Endothelial cell of umbilical vein (primary cell): ENCODE measurements around the gene PTPN12. TPM values are rescaled to one million over a fixed set of nuclear protein-coding genes. Genes with fewer than 3 reads are reported as not detected.

Source experiments
- BruUV-seq: library from RNA; stranded (reverse); fragments of 400-500 nt; replicated peaks from 2 replicates; lab custom pipeline; 2021; lab: Mats Ljungman, UMichigan
- CTCF ChIA-PET: fragments of 300-600, 350-600 bp; sonication (Branson Sonifier 250); formaldehyde crosslinking; loops from one replicate; lab custom pipeline; 2021; ENCODE audit warnings: antibody characterized with exemption, inconsistent platforms; lab: Charles Lee
- POLR2A ChIA-PET: fragments of 300-600, 350-600 bp; sonication (Branson Sonifier 250); formaldehyde crosslinking; loops from one replicate; lab custom pipeline; 2021; ENCODE audit warnings: antibody characterized with exemption, inconsistent platforms; lab: Charles Lee
- DNase-seq: peaks from one replicate; pipeline ENCODE4 v3.0.0-alpha.2; 2011; ENCODE audit warnings: low read depth, low spot score
- FAIRE-seq: peaks from 2 replicates; lab custom pipeline; 2011; peaks lifted over from hg19 to GRCh38; lab: Jason Lieb, UNC
- H2AFZ ChIP-seq: 2 replicates; pipeline ENCODE4 v1.6.0; 2012; ENCODE audit warnings: low read depth, low read length, control low read depth, inconsistent platforms
- H3K27ac ChIP-seq: 2 replicates; pipeline ENCODE4 v1.5.1; 2011; ENCODE audit warnings: low read depth, mild to moderate bottlenecking, control low read depth, low read length, moderate library complexity; ENCODE audit not compliant: insufficient read depth
- H3K27me3 ChIP-seq, 2 experiments: 2 replicates each; pipeline versions ENCODE4 v1.6.0 to v1.6.1; 2011; ENCODE audit warnings: low read length in 2 of 2, mixed read lengths in 1 of 2; ENCODE audit not compliant: control insufficient read depth in 2 of 2, insufficient read depth in 2 of 2
- H3K36me3 ChIP-seq, 2 experiments: 2 replicates in 1 of 2; 3 replicates in 1 of 2; pipeline ENCODE4 v1.5.1; 2011; ENCODE audit warnings: low read length in 2 of 2, mild to moderate bottlenecking in 1 of 2, moderate library complexity in 1 of 2; ENCODE audit not compliant: control insufficient read depth in 2 of 2, insufficient read depth in 2 of 2; ENCODE audit errors: extremely low read depth in 1 of 2
- H3K4me1 ChIP-seq: 3 replicates; pipeline ENCODE4 v1.5.1; 2011; ENCODE audit warnings: mild to moderate bottlenecking, low read length; ENCODE audit not compliant: control insufficient read depth, insufficient read depth; ENCODE audit errors: extremely low read depth
- H3K4me2 ChIP-seq: 2 replicates; pipeline ENCODE4 v1.6.1; 2011; ENCODE audit warnings: low read length, control low read depth, mixed read lengths; ENCODE audit not compliant: insufficient read depth
- H3K4me3 ChIP-seq, 3 experiments: fragments of 200-600 bp in 1 of 3; sonication (generic), shearing (Covaris generic) in 1 of 3; replicated peaks in 1 of 3; 2 replicates each; pipeline ENCODE4 v1.5.1; 2011 to 2016; ENCODE audit warnings: control low read depth in 3 of 3, low read length in 3 of 3, mild to moderate bottlenecking in 2 of 3, inconsistent platforms in 1 of 3, low read depth in 1 of 3, moderate library complexity in 1 of 3; ENCODE audit not compliant: insufficient read depth in 1 of 3
- H3K79me2 ChIP-seq: 2 replicates; pipeline ENCODE4 v1.6.0; 2012; ENCODE audit warnings: low read length, inconsistent platforms; ENCODE audit not compliant: control insufficient read depth, insufficient read depth
- H3K9ac ChIP-seq: replicated peaks from 2 replicates; pipeline ENCODE3; 2011; ENCODE audit warnings: low read length, control low read depth; ENCODE audit not compliant: insufficient read depth; ENCODE audit errors: extremely low read depth
- H3K9me1 ChIP-seq: replicated peaks from 3 replicates; pipeline ENCODE4 v1.6.0; 2011; ENCODE audit warnings: mild to moderate bottlenecking, low read length; ENCODE audit not compliant: control insufficient read depth, insufficient read depth; ENCODE audit errors: extremely low read depth
- H3K9me3 ChIP-seq: replicated peaks from 2 replicates; pipeline ENCODE4 v1.5.1; 2012; ENCODE audit warnings: low read length, inconsistent platforms; ENCODE audit not compliant: control insufficient read depth, insufficient read depth
- H4K20me1 ChIP-seq: replicated peaks from 2 replicates; pipeline ENCODE3; 2011; ENCODE audit warnings: mild to moderate bottlenecking, low read length; ENCODE audit not compliant: control insufficient read depth, insufficient read depth; ENCODE audit errors: extremely low read depth
- FOS ChIP-seq: IDR thresholded peaks from 2 replicates; pipeline ENCODE4 v1.6.1; 2011; ENCODE audit warnings: mild to moderate bottlenecking, low read length, moderate library complexity, borderline replicate concordance; ENCODE audit not compliant: insufficient read depth
- GATA2 ChIP-seq: IDR thresholded peaks from 2 replicates; pipeline ENCODE4 v1.7.0; 2011; ENCODE audit warnings: low read depth, mild to moderate bottlenecking, moderate library complexity, mixed read lengths, low read length; ENCODE audit not compliant: insufficient read length, insufficient read depth
- JUN ChIP-seq: IDR thresholded peaks from 2 replicates; pipeline ENCODE4 v1.6.1; 2011; ENCODE audit warnings: borderline replicate concordance, low read depth; ENCODE audit not compliant: insufficient read length, insufficient read depth
- MAX ChIP-seq: IDR thresholded peaks from 2 replicates; pipeline ENCODE4 v1.6.1; 2011; ENCODE audit not compliant: insufficient read depth, insufficient read length
- MYC ChIP-seq: IDR thresholded peaks from one replicate; pipeline ENCODE4 v1.6.1; 2011; ENCODE audit warnings: mild to moderate bottlenecking, low read depth, low read length
- POLR2A ChIP-seq: IDR thresholded peaks from 2 replicates; pipeline ENCODE4 v1.6.1; 2012; ENCODE audit warnings: low read depth, mild to moderate bottlenecking, control low read depth, low read length
- dilution Hi-C: fragments of 300-500 bp; cut with MboI; formaldehyde crosslinking; loops from one replicate; pipeline ENCODE4 v1.15.0; 2019; ENCODE audit warnings: low sequenced_read_pairs; ENCODE audit not compliant: extremely low pct_ligation_motif_present
- intact Hi-C: fragments of 100-400 bp; cut with micrococcal nuclease; formaldehyde crosslinking; loops from one replicate; pipeline ENCODE4 v1.10.0; 2022
- polyA plus RNA-seq, 4 experiments: library from polyadenylated mRNA; depleted of rRNA in 3 of 4; stranded (reverse) in 3 of 4; unstranded in 1 of 4; fragments of >200 nt; gene quantifications; 2 replicates each; pipeline versions ENCODE4 v1.2.1 to v1.2.3, GENCODE V29; 2011 to 2012; ENCODE audit warnings: missing spikeins in 1 of 4
- total RNA-seq: library from RNA; stranded (reverse); gene quantifications from 2 replicates; pipeline ENCODE4 v1.2.3, GENCODE V29; 2021

PTPN12 gene
- total and polyA plus RNA-seq, 2 donors (not counting 3 experiments of a cell fraction or from before 2014, with no cell fraction given): 30.6 to 137 TPM

- H3K4me2 ChIP-seq: no peak overlapping the region
- H3K9ac ChIP-seq: no peak overlapping the region
- CTCF ChIA-PET: interaction anchor here (0.5 to 1.5 kb wide), 4 partner anchors 9 to 72 kb away, joined by 3 to 4 read pairs (median 4); partner anchors contain the start of gene RSBN1L
- TF ChIP-seq FOS (no peak), MAX (no peak), MYC (no peak), POLR2A (no peak), JUN (no peak), GATA2 (no peak)
- no peaks in the 10 kb centered on the region for H3K36me3 ChIP-seq
- DNase-seq: no peak
- intact Hi-C loops: no loop called here
- dilution Hi-C loops: no loop called here
- POLR2A ChIA-PET: interaction anchor here (0.6 to 1.1 kb wide), 2 partner anchors 8 to 27 kb away, joined by 3 to 4 read pairs; partner anchors contain the start of gene RSBN1L
- no peaks in the 10 kb centered on the region for H3K9me1 ChIP-seq
- H4K20me1 ChIP-seq: no peaks in the 10 kb centered on the region
- H3K4me3 ChIP-seq: no peak overlapping the region
- H3K79me2 ChIP-seq: peaks cover 2% of the 10 kb centered on the region
- BruUV-seq: no TSS peak
- no peak for FAIRE-seq
- H3K27ac ChIP-seq: no peak overlapping the region
- H3K27me3 ChIP-seq: no peaks in the 10 kb centered on the region
- no peaks in the 10 kb centered on the region for H3K4me1 ChIP-seq
- H3K9me3 ChIP-seq: no peaks in the 10 kb centered on the region
- H2AFZ ChIP-seq: no peak overlapping the region
Observed at GRCh38 chr7:77687747-77688144, 150.7 kb downstream of the PTPN12 start.

Other genes starting within 250 kb of the PTPN12 start
- gene GSAP, start 120.9 kb upstream of the PTPN12 start, total RNA-seq: 2.4 and 5.8 TPM in 2 replicates
- gene GSAP, start 120.9 kb upstream of the PTPN12 start, polyA plus RNA-seq: 2.0 and 2.3 TPM in 2 replicates
- 13.1 and 13.3 TPM in 2 replicates for gene RSBN1L, start 159.2 kb downstream of the PTPN12 start, total RNA-seq
- 3.0 and 3.4 TPM in 2 replicates for gene RSBN1L, start 159.2 kb downstream of the PTPN12 start, polyA plus RNA-seq